Measurements from ENCODE around the gene CACNG4. TPM values are rescaled to one million over a fixed set of nuclear protein-coding genes. Genes with fewer than 3 reads are reported as not detected.

Gene CACNG4
- total RNA-seq: not detected

GRCh38 chr17:66963909-66964771 lies at the start of gene CACNG4:
Gene CACNG4 (plus strand): TSS chr17:66964707. CDS start chr17:66964912, 205 bp downstream.
- H3K9me3 Mint-ChIP-seq: no peaks in the 10 kb centered on the region
- no peak for DNase-seq (ENCODE audit: low spot score)
- H3K4me1 Mint-ChIP-seq (ENCODE audit: low read depth in 2 of 2): peaks cover 4 to 5% of the 10 kb centered on the region in 2 donors
- H3K4me3 Mint-ChIP-seq: peak within 1 kb of the TSS; percentile 56
- H3K27me3 Mint-ChIP-seq: peaks cover 44 to 51% of the 10 kb centered on the region in 2 donors
- H3K36me3 Mint-ChIP-seq: no peaks in the 10 kb centered on the region
- H3K27ac Mint-ChIP-seq: no peak within 1 kb of the TSS
- ATAC-seq: no peak

GRCh38 chr17:66915204-66915611 lies 49.3 kb upstream of the CACNG4 start:
- ATAC-seq (no peak), DNase-seq (ENCODE audit: low spot score) (no peak)
- peaks cover 0 to 5% of the 10 kb centered on the region in 2 donors for H3K4me1 Mint-ChIP-seq (ENCODE audit: low read depth in 2 of 2)
- H3K36me3 Mint-ChIP-seq: no peaks in the 10 kb centered on the region
- peaks cover 24 to 25% of the 10 kb centered on the region in 2 donors for H3K27me3 Mint-ChIP-seq
- no peaks in the 10 kb centered on the region for H3K9me3 Mint-ChIP-seq
- no peak overlapping the region for H3K27ac Mint-ChIP-seq
- H3K4me3 Mint-ChIP-seq: no peak overlapping the region

GRCh38 chr17:66915792-66916191 lies 48.7 kb upstream of the CACNG4 start:
- no peak overlapping the region for H3K4me3 Mint-ChIP-seq
- ATAC-seq (no peak), DNase-seq (ENCODE audit: low spot score) (no peak)
- H3K27me3 Mint-ChIP-seq: peaks cover 24 to 25% of the 10 kb centered on the region in 2 donors
- no peaks in the 10 kb centered on the region for H3K36me3 Mint-ChIP-seq
- H3K9me3 Mint-ChIP-seq: no peaks in the 10 kb centered on the region
- no peak overlapping the region for H3K27ac Mint-ChIP-seq
- peaks cover 0 to 5% of the 10 kb centered on the region in 2 donors for H3K4me1 Mint-ChIP-seq (ENCODE audit: low read depth in 2 of 2)

DNA sequence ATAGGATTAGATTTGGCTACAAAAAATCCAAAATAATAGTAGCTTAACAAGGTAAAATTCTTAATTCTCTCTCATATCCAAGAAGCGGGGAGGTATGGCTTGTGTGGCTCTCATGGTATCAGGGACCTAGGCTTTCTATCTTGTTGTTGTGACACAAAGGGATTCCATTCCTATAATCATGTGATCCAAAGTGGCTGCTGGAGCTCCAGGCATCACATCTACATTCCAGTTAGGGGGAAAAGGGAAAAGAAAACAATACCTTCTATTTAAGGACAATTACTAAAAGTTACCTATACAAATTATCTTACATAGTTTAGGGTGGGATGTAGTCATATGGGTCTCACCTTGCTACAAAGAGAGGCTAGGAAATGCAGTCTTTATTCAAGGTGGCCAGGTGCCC lies 47.6 kb upstream of the CACNG4 start:
- no peak overlapping the region for H3K4me3 Mint-ChIP-seq
- H3K36me3 Mint-ChIP-seq: no peaks in the 10 kb centered on the region
- H3K27ac Mint-ChIP-seq: no peak overlapping the region
- peaks cover 24 to 28% of the 10 kb centered on the region in 2 donors for H3K27me3 Mint-ChIP-seq
- DNase-seq (ENCODE audit: low spot score) (no peak), ATAC-seq (no peak)
- no peaks in the 10 kb centered on the region for H3K9me3 Mint-ChIP-seq
- peaks cover 0 to 5% of the 10 kb centered on the region in 2 donors for H3K4me1 Mint-ChIP-seq (ENCODE audit: low read depth in 2 of 2)

DNA sequence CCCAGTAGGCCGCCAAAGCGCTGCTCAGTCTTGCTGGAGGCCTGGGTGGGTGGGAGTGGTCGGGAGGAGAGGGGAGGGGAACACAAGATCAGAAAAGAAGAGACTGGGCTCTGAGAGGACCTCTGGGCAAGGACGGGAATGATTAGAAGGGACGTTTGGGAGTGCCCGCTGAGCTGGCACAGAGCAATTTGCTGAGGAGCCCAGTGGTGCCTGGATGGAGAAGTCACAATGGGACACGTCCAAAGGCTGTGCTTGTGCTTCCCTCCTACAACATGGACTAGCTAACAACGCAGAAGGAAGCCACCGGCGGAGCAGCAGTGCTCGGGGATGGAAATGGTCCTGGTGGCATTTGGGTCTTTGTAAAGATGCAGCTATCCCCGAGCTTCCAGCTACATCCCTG lies 45.6 kb upstream of the CACNG4 start:
- DNase-seq (ENCODE audit: low spot score) (no peak), ATAC-seq (no peak)
- Mint-ChIP-seq H3K9me3 (no peaks in the 10 kb centered on the region), H3K27me3 (peaks cover 27 to 28% of the 10 kb centered on the region in 2 donors), H3K27ac (no peak overlapping the region), H3K36me3 (no peaks in the 10 kb centered on the region), H3K4me3 (no peak overlapping the region), H3K4me1 (ENCODE audit: low read depth in 2 of 2) (peaks cover 0 to 5% of the 10 kb centered on the region in 2 donors)

GRCh38 chr17:66920435-66920834 lies 44.1 kb upstream of the CACNG4 start:
- H3K27ac Mint-ChIP-seq: no peak overlapping the region

DNA sequence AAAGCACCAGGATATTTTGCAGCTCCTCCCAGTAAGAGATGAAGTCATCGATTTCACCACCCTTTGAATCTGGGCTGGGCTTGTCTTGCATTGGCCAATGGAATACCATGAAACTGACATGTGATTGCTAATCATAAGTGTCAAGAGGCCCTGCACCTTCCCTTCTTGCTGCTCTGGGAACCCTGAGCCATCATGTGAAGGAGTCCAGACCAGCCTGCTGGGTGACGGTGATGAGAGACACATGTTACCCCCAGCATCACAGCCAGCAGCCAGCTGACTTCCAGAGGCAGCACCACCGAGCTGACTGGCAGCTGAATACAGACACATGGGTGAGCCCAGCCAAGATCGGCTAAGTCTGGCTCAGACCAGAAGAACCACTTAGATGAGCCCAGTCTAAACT lies 43.6 kb upstream of the CACNG4 start:
- H3K4me3 Mint-ChIP-seq: no peak overlapping the region
- no peak for DNase-seq (ENCODE audit: low spot score)
- no peak overlapping the region for H3K27ac Mint-ChIP-seq
- no peaks in the 10 kb centered on the region for H3K4me1 Mint-ChIP-seq (ENCODE audit: low read depth in 2 of 2)
- ATAC-seq: no peak
- no peaks in the 10 kb centered on the region for H3K9me3 Mint-ChIP-seq
- no peaks in the 10 kb centered on the region for H3K36me3 Mint-ChIP-seq
- H3K27me3 Mint-ChIP-seq: peaks cover 22 to 33% of the 10 kb centered on the region in 2 donors

More at GRCh38 chr17:66920435-66920834, 44.1 kb upstream of the CACNG4 start:
- Mint-ChIP-seq H3K36me3 (no peaks in the 10 kb centered on the region), H3K9me3 (no peaks in the 10 kb centered on the region), H3K4me3 (no peak overlapping the region), H3K4me1 (ENCODE audit: low read depth in 2 of 2) (peaks cover 0 to 5% of the 10 kb centered on the region in 2 donors), H3K27me3 (peaks cover 24 to 37% of the 10 kb centered on the region in 2 donors)
- no peak for DNase-seq (ENCODE audit: low spot score)
- ATAC-seq: no peak

DNA sequence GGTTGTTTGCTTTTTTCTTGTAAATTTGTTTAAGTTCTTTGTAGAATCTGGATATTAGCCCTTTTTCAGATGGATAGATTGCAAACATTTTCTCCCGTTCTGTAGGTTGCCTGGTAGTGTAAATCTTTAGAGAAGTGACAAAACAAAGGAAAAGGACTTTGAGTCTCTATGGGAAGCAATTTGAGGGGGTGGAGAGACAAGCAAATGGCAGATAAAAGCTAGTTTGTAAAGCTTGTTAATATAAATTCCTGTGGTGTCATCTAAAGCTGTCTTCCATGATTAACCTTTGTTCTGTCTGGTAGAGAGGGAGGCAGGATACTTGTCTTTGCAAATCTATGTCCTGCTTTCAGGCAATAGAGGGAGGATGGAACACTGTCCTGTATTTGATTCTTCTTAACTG lies 40.6 kb upstream of the CACNG4 start:
- Mint-ChIP-seq H3K9me3 (no peaks in the 10 kb centered on the region), H3K27me3 (peaks cover 31 to 47% of the 10 kb centered on the region in 2 donors), H3K27ac (no peak overlapping the region), H3K4me3 (no peak overlapping the region), H3K36me3 (no peaks in the 10 kb centered on the region), H3K4me1 (ENCODE audit: low read depth in 2 of 2) (no peaks in the 10 kb centered on the region)
- ATAC-seq (no peak), DNase-seq (ENCODE audit: low spot score) (no peak)

- DNase-seq (ENCODE audit: low spot score) (no peak), ATAC-seq (no peak)
- no peaks in the 10 kb centered on the region for H3K36me3 Mint-ChIP-seq
- peaks cover 36 to 54% of the 10 kb centered on the region in 2 donors for H3K27me3 Mint-ChIP-seq
- no peak overlapping the region for H3K27ac Mint-ChIP-seq
- H3K9me3 Mint-ChIP-seq: no peaks in the 10 kb centered on the region
- no peaks in the 10 kb centered on the region for H3K4me1 Mint-ChIP-seq (ENCODE audit: low read depth in 2 of 2)
- no peak overlapping the region for H3K4me3 Mint-ChIP-seq
These were observed 38.6 kb upstream of the CACNG4 start for GRCh38 chr17:66925811-66926500.

DNA sequence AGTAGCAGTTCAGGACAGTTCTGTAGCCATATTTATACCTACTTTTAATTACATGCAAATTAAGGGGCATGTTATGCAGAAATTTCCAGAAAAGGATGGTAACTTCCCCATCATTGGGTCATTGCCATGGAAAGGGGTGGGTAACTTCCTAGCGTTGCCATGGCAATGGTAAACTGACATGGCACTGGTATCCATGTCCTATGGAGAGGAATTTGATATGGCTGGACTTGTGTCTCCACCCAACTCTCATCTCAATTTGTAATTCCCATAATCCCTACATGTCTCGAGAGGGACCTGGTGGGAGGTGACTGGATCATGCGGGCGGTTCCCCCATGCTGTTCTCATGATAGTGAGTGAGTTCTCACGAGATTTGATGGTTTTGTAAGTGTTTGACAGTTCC lies 35.6 kb upstream of the CACNG4 start:
- ATAC-seq (no peak), DNase-seq (ENCODE audit: low spot score) (no peak)
- Mint-ChIP-seq H3K36me3 (no peaks in the 10 kb centered on the region), H3K27ac (no peak overlapping the region), H3K9me3 (no peaks in the 10 kb centered on the region), H3K4me3 (no peak overlapping the region), H3K27me3 (peaks cover 24 to 38% of the 10 kb centered on the region in 2 donors), H3K4me1 (ENCODE audit: low read depth in 2 of 2) (no peaks in the 10 kb centered on the region)

GRCh38 chr17:66929591-66929990 lies 34.9 kb upstream of the CACNG4 start:
- Mint-ChIP-seq H3K4me1 (ENCODE audit: low read depth in 2 of 2) (no peaks in the 10 kb centered on the region), H3K27me3 (peaks cover 23 to 32% of the 10 kb centered on the region in 2 donors), H3K9me3 (no peaks in the 10 kb centered on the region), H3K4me3 (no peak overlapping the region), H3K36me3 (no peaks in the 10 kb centered on the region), H3K27ac (no peak overlapping the region)
- no peak for DNase-seq (ENCODE audit: low spot score)
- no peak for ATAC-seq

GRCh38 chr17:66930933-66931332 lies 33.6 kb upstream of the CACNG4 start:
- Mint-ChIP-seq H3K4me1 (ENCODE audit: low read depth in 2 of 2) (no peaks in the 10 kb centered on the region), H3K4me3 (no peak overlapping the region), H3K36me3 (no peaks in the 10 kb centered on the region), H3K27ac (no peak overlapping the region), H3K9me3 (no peaks in the 10 kb centered on the region), H3K27me3 (peaks cover 23 to 29% of the 10 kb centered on the region in 2 donors)
- ATAC-seq (peak; percentile 27 to 55), DNase-seq (ENCODE audit: low spot score) (no peak)

DNA sequence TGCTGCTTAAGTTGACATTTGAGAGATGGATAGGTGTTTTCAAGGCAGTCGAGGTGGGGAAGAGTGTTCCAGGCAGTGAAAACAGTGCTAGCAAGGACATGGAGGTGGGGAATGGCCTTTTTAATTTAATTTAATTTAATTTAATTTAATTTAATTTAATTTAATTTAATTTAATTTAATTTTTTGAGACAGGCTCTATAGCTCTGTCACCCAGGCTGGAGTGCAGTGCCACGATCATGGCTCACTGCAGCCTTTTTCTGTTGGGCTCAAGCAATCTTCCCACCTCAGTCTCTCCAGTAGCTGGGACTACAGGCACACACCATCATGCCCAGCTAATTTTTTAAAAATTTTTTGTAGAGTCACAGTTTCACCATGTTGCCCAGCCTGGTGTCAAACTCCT lies 32.2 kb upstream of the CACNG4 start:
- Mint-ChIP-seq H3K4me3 (no peak overlapping the region), H3K36me3 (no peaks in the 10 kb centered on the region), H3K4me1 (ENCODE audit: low read depth in 2 of 2) (no peaks in the 10 kb centered on the region), H3K27ac (no peak overlapping the region), H3K9me3 (no peaks in the 10 kb centered on the region), H3K27me3 (peaks cover 21 to 29% of the 10 kb centered on the region in 2 donors)
- DNase-seq (ENCODE audit: low spot score) (no peak), ATAC-seq (no peak)

DNA sequence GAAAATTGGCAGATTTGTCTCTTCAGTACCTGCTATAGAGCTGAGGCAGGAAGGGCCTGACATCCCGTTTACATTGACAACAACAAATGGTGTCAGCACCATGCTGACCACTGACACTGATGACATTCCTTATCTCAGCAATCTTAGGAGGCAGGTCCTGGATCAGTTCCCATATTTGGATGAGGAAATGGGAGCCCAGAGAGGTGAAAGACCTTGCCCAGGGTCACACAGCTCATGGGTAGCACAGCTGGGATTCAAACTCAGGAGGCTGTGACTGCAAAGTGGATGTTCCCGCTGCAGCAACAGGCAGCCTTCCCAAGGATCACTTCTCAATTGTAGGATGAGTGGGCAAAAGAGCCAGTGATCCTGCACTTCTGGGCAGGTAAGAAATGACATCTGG lies 30.5 kb upstream of the CACNG4 start:
- H3K27me3 Mint-ChIP-seq: peaks cover 28 to 36% of the 10 kb centered on the region in 2 donors
- no peak for ATAC-seq
- no peak overlapping the region for H3K27ac Mint-ChIP-seq
- H3K4me3 Mint-ChIP-seq: no peak overlapping the region
- DNase-seq (ENCODE audit: low spot score): no peak
- H3K4me1 Mint-ChIP-seq (ENCODE audit: low read depth in 2 of 2): no peaks in the 10 kb centered on the region
- no peaks in the 10 kb centered on the region for H3K36me3 Mint-ChIP-seq
- no peaks in the 10 kb centered on the region for H3K9me3 Mint-ChIP-seq

Measured in natural killer cell treated with Interleukin-12 subunit alpha and Interleukin-12 subunit beta and Interleukin-15 and Interleukin-18, amount 100 ng/mL, for 72 hours (primary cell).